Peyer's patch (tissue), 4 donors: ENCODE results near the gene AGAP3.

Experiments used
- CTCF ChIP-seq, 6 experiments: fragments of 450-650 bp in 4 of 6; fragments of 200-600 bp in 2 of 6; sonication (generic) in 1 of 6; IDR thresholded peaks; one replicate each; pipeline ENCODE4 v1.5.1; 2017 to 2019; ENCODE audit warnings: antibody characterized with exemption in 6 of 6, mild to moderate bottlenecking in 3 of 6, moderate library complexity in 1 of 6
- POLR2A ChIP-seq, 2 donors: fragments of 450-650 bp; IDR thresholded peaks; one replicate each; pipeline ENCODE4 v1.5.1; 2017; ENCODE audit warnings: antibody characterized with exemption in 2 of 2, mild to moderate bottlenecking in 2 of 2, moderate library complexity in 2 of 2

- TF ChIP-seq CTCF (IDR thresholded peaks at IDR 0.05) (no peak), POLR2A (IDR thresholded peaks at IDR 0.05) (no peak)
These were observed 16.7 kb downstream of the AGAP3 start for GRCh38 chr7:151102991-151103390.
